Measurements from ENCODE around the gene ADGRL1. TPM values are rescaled to one million over a fixed set of nuclear protein-coding genes. Genes with fewer than 3 reads are reported as not detected.

The ADGRL1 gene
- total RNA-seq, 4 donors from 2014 or later = 0.76 to 3.5 (median 1.2) TPM

DNA sequence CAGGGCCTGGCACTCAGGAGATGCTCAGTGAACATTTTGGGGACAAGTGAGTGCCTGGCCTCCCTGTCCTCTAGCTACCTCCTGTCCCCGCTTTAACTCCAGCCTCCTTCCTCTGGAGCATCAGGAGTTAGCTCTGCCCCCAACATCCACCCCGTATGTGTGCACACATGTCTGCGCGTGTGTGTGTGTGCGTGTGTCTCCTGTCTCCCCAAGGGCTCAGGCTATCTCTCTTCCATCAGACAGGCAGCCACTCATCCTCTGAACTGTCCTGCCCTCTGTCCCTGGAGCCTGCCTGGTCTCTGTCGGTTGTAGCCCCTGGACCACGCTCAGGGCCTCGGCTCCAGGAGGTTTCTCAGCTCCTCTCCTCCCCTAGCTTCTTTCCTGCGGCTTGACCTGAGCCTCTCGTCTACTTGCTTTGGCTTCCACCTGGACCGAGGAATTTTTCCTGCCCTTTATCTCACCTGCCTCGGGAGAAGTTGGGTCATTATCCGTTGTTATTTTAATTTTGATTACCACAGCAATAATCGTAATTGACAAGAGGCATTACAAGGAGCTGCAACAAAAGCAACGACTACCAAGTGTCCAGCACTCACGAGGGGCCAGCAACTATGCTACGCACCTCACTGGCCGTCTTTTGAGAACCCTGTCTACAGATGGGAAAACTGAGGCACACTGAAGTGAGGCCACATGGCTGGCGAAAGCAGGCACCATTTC is 37.6 kb downstream of the ADGRL1 start:
- in situ Hi-C loops (cut with MboI; ENCODE audit: low sequenced_read_pairs in 4 of 4) (no loop called here), intact Hi-C loops (cut with DNase I; ENCODE audit: low total_unique reads) (no loop called here)
- no peaks in the 10 kb centered on the region for H3K9me3 ChIP-seq
- no peak for DNase-seq
- no peak for TF ChIP-seq POLR2A (IDR thresholded peaks at IDR 0.05)
- TF ChIP-seq, protein P1, sequence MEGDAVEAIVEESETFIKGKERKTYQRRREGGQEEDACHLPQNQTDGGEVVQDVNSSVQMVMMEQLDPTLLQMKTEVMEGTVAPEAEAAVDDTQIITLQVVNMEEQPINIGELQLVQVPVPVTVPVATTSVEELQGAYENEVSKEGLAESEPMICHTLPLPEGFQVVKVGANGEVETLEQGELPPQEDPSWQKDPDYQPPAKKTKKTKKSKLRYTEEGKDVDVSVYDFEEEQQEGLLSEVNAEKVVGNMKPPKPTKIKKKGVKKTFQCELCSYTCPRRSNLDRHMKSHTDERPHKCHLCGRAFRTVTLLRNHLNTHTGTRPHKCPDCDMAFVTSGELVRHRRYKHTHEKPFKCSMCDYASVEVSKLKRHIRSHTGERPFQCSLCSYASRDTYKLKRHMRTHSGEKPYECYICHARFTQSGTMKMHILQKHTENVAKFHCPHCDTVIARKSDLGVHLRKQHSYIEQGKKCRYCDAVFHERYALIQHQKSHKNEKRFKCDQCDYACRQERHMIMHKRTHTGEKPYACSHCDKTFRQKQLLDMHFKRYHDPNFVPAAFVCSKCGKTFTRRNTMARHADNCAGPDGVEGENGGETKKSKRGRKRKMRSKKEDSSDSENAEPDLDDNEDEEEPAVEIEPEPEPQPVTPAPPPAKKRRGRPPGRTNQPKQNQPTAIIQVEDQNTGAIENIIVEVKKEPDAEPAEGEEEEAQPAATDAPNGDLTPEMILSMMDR (IDR thresholded peaks at IDR 0.05 in 4 of 5, conservative IDR thresholded peaks at IDR 0.05 in 1 of 5) = no peak
- H3K27me3 ChIP-seq = peaks cover 0 to 33% (median 7%) of the 10 kb centered on the region in 3 donors
- ATAC-seq = no peak
- no peak overlapping the region for H3K27ac ChIP-seq
- H3K4me1 ChIP-seq = no peaks in the 10 kb centered on the region
- H3K4me3 ChIP-seq = no peak overlapping the region
- H3K36me3 ChIP-seq = no peaks in the 10 kb centered on the region

DNA sequence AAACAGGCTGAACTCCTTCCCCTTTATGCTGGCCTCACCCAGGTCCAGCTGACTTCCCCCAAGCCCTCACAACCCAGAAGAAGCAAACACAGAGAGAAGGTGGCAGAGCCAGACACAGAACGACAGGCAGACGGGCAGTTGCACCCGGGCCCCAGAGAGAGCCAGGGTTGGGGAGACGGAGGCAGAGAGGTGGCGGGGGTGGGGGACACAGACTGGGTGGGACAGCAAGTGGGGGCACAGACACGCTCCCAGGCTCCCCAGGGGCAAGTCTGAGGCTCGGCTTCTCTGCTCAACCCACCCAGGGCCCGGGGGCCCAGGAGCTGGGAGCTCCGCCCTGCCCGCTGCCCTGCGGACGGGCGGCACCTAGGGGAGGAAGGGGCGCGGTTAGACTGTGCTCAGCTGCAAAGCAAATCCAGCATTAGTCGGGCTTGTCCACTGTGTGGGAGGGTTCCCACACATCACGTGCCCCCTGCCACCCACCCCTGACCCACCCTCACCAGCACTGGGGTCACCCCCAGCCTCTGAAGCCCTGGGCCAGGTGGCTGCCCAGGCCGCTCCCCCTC is 38.3 kb downstream of the ADGRL1 start:
- in situ Hi-C loops (cut with MboI; ENCODE audit: low sequenced_read_pairs in 4 of 4) = no loop called here
- H3K4me1 ChIP-seq = no peaks in the 10 kb centered on the region
- H3K27me3 ChIP-seq = peaks cover 0 to 33% (median 7%) of the 10 kb centered on the region in 3 donors
- no peak for ATAC-seq
- peak overlapping the region in 1 of 4 donors; percentile 27 for H3K4me3 ChIP-seq
- intact Hi-C loops (cut with DNase I; ENCODE audit: low total_unique reads) = no loop called here
- TF ChIP-seq, protein P1 (IDR thresholded peaks at IDR 0.05 in 4 of 5, conservative IDR thresholded peaks at IDR 0.05 in 1 of 5) = no peak
- no peak for TF ChIP-seq POLR2A (IDR thresholded peaks at IDR 0.05)
- no peaks in the 10 kb centered on the region for H3K9me3 ChIP-seq
- DNase-seq = no peak
- peak overlapping the region in 1 of 4 donors; percentile 10 for H3K27ac ChIP-seq
- no peaks in the 10 kb centered on the region for H3K36me3 ChIP-seq

DNA sequence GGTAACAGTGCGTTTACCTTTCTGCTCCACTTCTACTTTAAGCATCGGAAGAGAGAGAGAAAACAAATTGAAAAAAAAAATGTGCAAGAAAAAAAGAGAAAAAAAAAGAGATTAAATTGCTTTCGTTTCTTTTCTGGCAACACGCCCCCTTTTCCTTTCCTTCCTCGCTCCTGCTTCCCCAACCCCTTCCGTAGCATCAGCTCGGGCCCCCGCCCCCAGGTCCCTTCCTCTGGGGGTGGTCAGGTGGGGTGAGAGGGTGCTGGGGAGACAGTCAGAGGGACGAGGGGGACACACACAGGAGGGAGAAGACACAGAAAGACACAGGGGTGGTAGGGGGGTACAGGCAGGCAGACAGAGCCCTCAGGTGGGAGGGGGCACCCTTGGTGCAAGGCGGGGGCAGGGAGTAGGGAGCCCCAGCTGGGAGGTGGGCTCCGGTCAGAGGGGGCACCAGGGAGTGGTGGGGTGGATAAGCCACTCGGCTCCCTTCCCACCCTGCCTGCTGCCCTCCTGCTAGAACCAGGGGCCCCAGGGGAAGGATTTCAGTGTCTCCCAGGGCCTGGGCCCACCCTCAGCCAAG is 38.9 kb downstream of the ADGRL1 start:
- TF ChIP-seq POLR2A (IDR thresholded peaks at IDR 0.05) = no peak
- TF ChIP-seq, protein P1 (IDR thresholded peaks at IDR 0.05 in 4 of 5, conservative IDR thresholded peaks at IDR 0.05 in 1 of 5) = no peak
- H3K4me3 ChIP-seq = peak overlapping the region in 1 of 4 donors; percentile 27
- peaks cover 0 to 33% (median 7%) of the 10 kb centered on the region in 3 donors for H3K27me3 ChIP-seq
- ATAC-seq (no peak), DNase-seq (no peak)
- H3K27ac ChIP-seq = peak overlapping the region in 1 of 4 donors; percentile 10
- H3K9me3 ChIP-seq = no peaks in the 10 kb centered on the region
- no peaks in the 10 kb centered on the region for H3K36me3 ChIP-seq
- in situ Hi-C loops (cut with MboI; ENCODE audit: low sequenced_read_pairs in 4 of 4) (no loop called here), intact Hi-C loops (cut with DNase I; ENCODE audit: low total_unique reads) (no loop called here)
- no peaks in the 10 kb centered on the region for H3K4me1 ChIP-seq

DNA sequence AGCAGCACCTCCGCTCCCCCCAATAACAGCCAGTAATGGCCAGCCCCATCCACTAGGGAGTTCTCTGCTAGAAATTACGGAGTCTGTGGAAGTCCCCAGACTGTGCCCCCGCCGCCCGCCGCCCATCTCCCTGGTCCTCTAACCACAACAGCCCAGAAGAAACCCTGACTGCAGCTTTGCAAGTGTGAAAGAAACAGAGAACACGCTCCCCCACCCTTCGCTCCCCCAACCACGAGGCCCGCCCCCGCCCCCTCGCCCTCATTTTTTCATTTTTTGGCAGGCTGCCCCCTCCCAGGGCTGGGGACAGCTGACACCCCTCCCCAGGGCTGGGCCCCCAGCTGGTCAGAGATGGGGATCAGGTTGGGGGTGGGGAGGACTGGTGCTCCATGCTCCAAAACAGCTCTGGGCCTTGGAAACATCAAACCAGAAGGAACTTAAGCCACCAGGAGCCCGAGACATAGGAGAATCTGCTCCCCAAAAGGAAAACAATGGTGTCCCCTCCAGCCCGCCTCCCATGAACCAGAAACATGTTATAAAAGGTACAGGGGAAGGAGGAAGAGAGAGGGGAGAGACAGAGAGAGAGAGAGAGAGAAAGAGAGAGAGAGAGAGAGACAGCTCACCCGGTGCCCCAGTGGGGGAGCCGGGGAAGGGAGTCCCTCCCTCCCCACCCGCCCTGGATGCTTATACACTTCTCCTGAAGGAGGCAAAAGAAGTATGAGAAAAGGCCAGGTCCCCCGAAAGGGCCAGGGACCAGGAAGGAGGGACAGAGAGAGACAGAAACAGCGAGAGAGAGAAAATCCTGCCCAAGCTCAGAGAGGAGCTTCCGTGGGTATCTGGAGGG is 39.8 kb downstream of the ADGRL1 start:
- Histone ChIP-seq H3K27me3 (peaks cover 0 to 33% (median 7%) of the 10 kb centered on the region in 3 donors), H3K9me3 (no peaks in the 10 kb centered on the region), H3K4me1 (no peaks in the 10 kb centered on the region), H3K4me3 (no peak overlapping the region), H3K27ac (no peak overlapping the region), H3K36me3 (no peaks in the 10 kb centered on the region)
- intact Hi-C loops (cut with DNase I; ENCODE audit: low total_unique reads) = no loop called here
- ATAC-seq (no peak), DNase-seq (no peak)
- TF ChIP-seq, protein P1 (IDR thresholded peaks at IDR 0.05 in 4 of 5, conservative IDR thresholded peaks at IDR 0.05 in 1 of 5) = no peak
- no peak for TF ChIP-seq POLR2A (IDR thresholded peaks at IDR 0.05)
- in situ Hi-C loops (cut with MboI; ENCODE audit: low sequenced_read_pairs in 4 of 4) = no loop called here
